Measurements from ENCODE around the gene SIPA1L2.

Gene SIPA1L2

GRCh38 chr1:232610192-232610901 lies 19.6 kb downstream of the SIPA1L2 start:
- Histone ChIP-seq H3K79me2 (ENCODE audit: insufficient read depth, low read depth) (no peaks in the 10 kb centered on the region), H2AFZ (ENCODE audit: low read depth) (no peak overlapping the region), H3K27me3 (ENCODE audit: insufficient read depth, low read depth) (no peaks in the 10 kb centered on the region), H3K4me3 (IDR thresholded peaks at IDR 0.05; ENCODE audit: insufficient read depth, low read depth, low read length) (no peak overlapping the region), H4K20me1 (ENCODE audit: insufficient read depth) (no peaks in the 10 kb centered on the region), H3K4me2 (no peak overlapping the region), H3K4me1 (ENCODE audit: low read depth, poor library complexity, severe bottlenecking) (no peaks in the 10 kb centered on the region), H3K9ac (no peak overlapping the region), H3K36me3 (ENCODE audit: insufficient read depth) (no peaks in the 10 kb centered on the region), H3K27ac (no peak overlapping the region)
- TF ChIP-seq CTCF (conservative IDR thresholded peaks at IDR 0.05; ENCODE audit: low read depth, low read length) = no peak

GRCh38 chr1:232608427-232608826 lies 21.5 kb downstream of the SIPA1L2 start:
- Histone ChIP-seq H4K20me1 (ENCODE audit: insufficient read depth) (no peaks in the 10 kb centered on the region), H3K79me2 (ENCODE audit: insufficient read depth, low read depth) (no peaks in the 10 kb centered on the region), H3K4me3 (IDR thresholded peaks at IDR 0.05; ENCODE audit: insufficient read depth, low read depth, low read length) (no peak overlapping the region), H3K27me3 (ENCODE audit: insufficient read depth, low read depth) (no peaks in the 10 kb centered on the region), H3K27ac (no peak overlapping the region), H3K4me2 (no peak overlapping the region), H2AFZ (ENCODE audit: low read depth) (no peak overlapping the region), H3K36me3 (ENCODE audit: insufficient read depth) (no peaks in the 10 kb centered on the region), H3K4me1 (ENCODE audit: low read depth, poor library complexity, severe bottlenecking) (no peaks in the 10 kb centered on the region), H3K9ac (no peak overlapping the region)
- no peak for TF ChIP-seq CTCF (conservative IDR thresholded peaks at IDR 0.05; ENCODE audit: low read depth, low read length)

GRCh38 chr1:232602622-232603021 lies 27.3 kb downstream of the SIPA1L2 start:
- peaks cover 23% of the 10 kb centered on the region for H3K4me1 ChIP-seq (ENCODE audit: low read depth, poor library complexity, severe bottlenecking)
- no peak overlapping the region for H2AFZ ChIP-seq (ENCODE audit: low read depth)
- no peaks in the 10 kb centered on the region for H4K20me1 ChIP-seq (ENCODE audit: insufficient read depth)
- H3K79me2 ChIP-seq (ENCODE audit: insufficient read depth, low read depth) = no peaks in the 10 kb centered on the region
- H3K36me3 ChIP-seq (ENCODE audit: insufficient read depth) = no peaks in the 10 kb centered on the region
- no peak overlapping the region for H3K4me3 ChIP-seq (IDR thresholded peaks at IDR 0.05; ENCODE audit: insufficient read depth, low read depth, low read length)
- H3K9ac ChIP-seq = no peak overlapping the region
- no peaks in the 10 kb centered on the region for H3K27me3 ChIP-seq (ENCODE audit: insufficient read depth, low read depth)
- H3K27ac ChIP-seq = no peak overlapping the region
- H3K4me2 ChIP-seq = no peak overlapping the region
- TF ChIP-seq CTCF (conservative IDR thresholded peaks at IDR 0.05; ENCODE audit: low read depth, low read length) = no peak

- Histone ChIP-seq H3K9ac (no peak overlapping the region), H3K27me3 (ENCODE audit: insufficient read depth, low read depth) (no peaks in the 10 kb centered on the region), H3K4me2 (no peak overlapping the region), H2AFZ (ENCODE audit: low read depth) (no peak overlapping the region), H3K79me2 (ENCODE audit: insufficient read depth, low read depth) (no peaks in the 10 kb centered on the region), H4K20me1 (ENCODE audit: insufficient read depth) (no peaks in the 10 kb centered on the region), H3K4me1 (ENCODE audit: low read depth, poor library complexity, severe bottlenecking) (peaks cover 43% of the 10 kb centered on the region), H3K36me3 (ENCODE audit: insufficient read depth) (no peaks in the 10 kb centered on the region), H3K4me3 (IDR thresholded peaks at IDR 0.05; ENCODE audit: insufficient read depth, low read depth, low read length) (no peak overlapping the region), H3K27ac (no peak overlapping the region)
- TF ChIP-seq CTCF (conservative IDR thresholded peaks at IDR 0.05; ENCODE audit: low read depth, low read length) = no peak
Observed at GRCh38 chr1:232600424-232601258, 29.3 kb downstream of the SIPA1L2 start.

All from KMS-11 (cell line).